H1 (cell line): ENCODE data around the gene MAP4K4.

Experiments used
- CHD1 ChIP-seq: IDR thresholded peaks from 2 replicates; pipeline ENCODE4 v1.6.1; 2012; ENCODE audit warnings: low read depth, low read length, improper control_type of control experiment
- GTF2F1 ChIP-seq: IDR thresholded peaks from 2 replicates; pipeline ENCODE4 v1.6.1; 2012; ENCODE audit warnings: low read depth, low read length, improper control_type of control experiment, borderline replicate concordance

GRCh38 chr2:101823859-101824258 lies 126.4 kb downstream of the MAP4K4 start:
- TF ChIP-seq CHD1: no peak
- TF ChIP-seq GTF2F1: no peak
